ENCODE data around the gene SFT2D3. TPM values are rescaled to one million over a fixed set of nuclear protein-coding genes. Genes with fewer than 3 reads are reported as not detected.
A peak's percentile ranks its signal among the peaks of the same experiment; 100 is the strongest.

The SFT2D3 gene
- total and polyA plus RNA-seq, 9 of the 15 experiments (the other 6 are each of a cell fraction or from before 2014, with no cell fraction given) = 7.5 to 9.9 (median 8.9) TPM; not detected in 2

- TF ChIP-seq ZBTB2 (IDR thresholded peaks at IDR 0.05) (no peak), GTF2B (IDR thresholded peaks at IDR 0.05; ENCODE audit: extremely low read depth, insufficient read length) (no peak), HMGXB4 (CRISPR knock-in tag; IDR thresholded peaks at IDR 0.05) (peak; percentile 83), ATF2 (CRISPR knock-in tag; IDR thresholded peaks at IDR 0.05) (no peak), ZEB2 (IDR thresholded peaks at IDR 0.05) (no peak), EGR1 (conservative IDR thresholded peaks at IDR 0.05) (no peak), PURB (CRISPR knock-in tag; IDR thresholded peaks at IDR 0.05; ENCODE audit: low read depth) (no peak), RUNX1 (IDR thresholded peaks at IDR 0.05; ENCODE audit: low read depth) (no peak), MTF1 (CRISPR knock-in tag; IDR thresholded peaks at IDR 0.05; ENCODE audit: borderline replicate concordance) (no peak), EWSR1 (IDR thresholded peaks at IDR 0.05; ENCODE audit: borderline replicate concordance, low read depth, partially characterized antibody) (no peak), ZNF511 (CRISPR knock-in tag; IDR thresholded peaks at IDR 0.05) (peak; percentile 75; the same call in 1 of the 2 replicates), STAT6 (CRISPR knock-in tag; IDR thresholded peaks at IDR 0.05) (0 out of 2 replicates have a peak, but pooled peaks have one; percentile 32), POLR3A (IDR thresholded peaks at IDR 0.05; ENCODE audit: borderline replicate concordance, extremely low read depth, insufficient read depth, insufficient read length) (no peak), DLX4 (CRISPR knock-in tag; IDR thresholded peaks at IDR 0.05) (no peak), SAFB2 (IDR thresholded peaks at IDR 0.05; ENCODE audit: borderline replicate concordance, low read depth, low read length, severe bottlenecking) (no peak)
Measured at GRCh38 chr2:127701651-127702394, 526 bp downstream of the SFT2D3 start (continued).

Measured in K562 (cell line).